Stimulated activated CD8-positive, alpha-beta memory T cell treated with anti-CD3 and anti-CD28 coated beads, Interleukin-15, amount 100 ng/mL, for 4 hours (primary cell): ENCODE data around the gene ADAMTS13.
A peak's percentile ranks its signal among the peaks of the same experiment; 100 is the strongest.
"Not testable (repeated sequence)": the region's sequence is repeated elsewhere in the genome, so short reads cannot be mapped to it uniquely, and the experiment has no call there.

Source experiments
- DNase-seq, 2 donors: peaks; one replicate each; pipeline ENCODE4 v3.0.0-alpha.2; 2020; ENCODE audit warnings: low read depth in 2 of 2

Gene ADAMTS13

DNA sequence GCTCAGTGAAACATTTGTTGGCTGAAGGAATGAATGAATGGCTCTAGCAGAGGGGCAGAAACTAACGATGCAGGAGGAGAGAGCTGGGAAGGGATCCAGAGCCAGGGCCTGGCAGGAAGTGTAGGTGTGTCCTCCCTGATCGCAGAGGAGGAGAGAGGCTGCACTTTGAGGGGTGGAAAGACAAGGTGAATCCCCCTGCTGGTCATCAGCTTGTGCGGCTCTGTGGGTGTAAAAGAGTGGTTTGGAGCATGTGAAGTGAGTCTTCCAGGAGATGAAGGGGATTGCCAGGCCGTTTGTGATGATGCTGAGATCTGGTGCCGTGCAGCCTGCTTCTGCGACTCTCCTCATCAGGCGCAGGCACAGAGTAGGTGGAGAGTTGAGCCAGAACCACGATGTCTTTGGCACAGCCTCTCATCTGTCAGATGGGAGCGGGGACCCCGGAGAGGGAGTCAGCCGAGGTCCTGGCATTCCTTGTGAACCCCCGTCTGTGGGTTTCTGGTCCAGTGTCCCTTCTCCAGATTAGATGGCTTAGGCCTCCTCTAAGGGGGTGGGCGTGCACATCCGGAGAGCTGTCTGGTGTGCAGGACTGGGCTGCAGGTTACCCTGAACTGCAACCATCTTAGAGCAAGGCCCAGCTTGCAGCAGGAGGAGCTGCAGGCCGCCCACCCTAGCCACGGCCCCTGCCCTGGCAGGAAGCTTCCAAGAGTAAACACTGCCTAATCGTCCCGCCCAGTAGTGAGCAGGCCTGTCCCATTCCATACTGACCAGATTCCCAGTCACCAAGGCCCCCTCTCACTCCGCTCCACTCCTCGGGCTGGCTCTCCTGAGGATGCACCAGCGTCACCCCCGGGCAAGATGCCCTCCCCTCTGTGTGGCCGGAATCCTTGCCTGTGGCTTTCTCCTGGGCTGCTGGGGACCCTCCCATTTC, at the start of gene ADAMTS13:
TSS of gene ADAMTS13 (plus strand) at position 753 of the 928 bp plus-strand sequence. CDS start at position 830, 77 bp downstream.
- no peak for DNase-seq

DNA sequence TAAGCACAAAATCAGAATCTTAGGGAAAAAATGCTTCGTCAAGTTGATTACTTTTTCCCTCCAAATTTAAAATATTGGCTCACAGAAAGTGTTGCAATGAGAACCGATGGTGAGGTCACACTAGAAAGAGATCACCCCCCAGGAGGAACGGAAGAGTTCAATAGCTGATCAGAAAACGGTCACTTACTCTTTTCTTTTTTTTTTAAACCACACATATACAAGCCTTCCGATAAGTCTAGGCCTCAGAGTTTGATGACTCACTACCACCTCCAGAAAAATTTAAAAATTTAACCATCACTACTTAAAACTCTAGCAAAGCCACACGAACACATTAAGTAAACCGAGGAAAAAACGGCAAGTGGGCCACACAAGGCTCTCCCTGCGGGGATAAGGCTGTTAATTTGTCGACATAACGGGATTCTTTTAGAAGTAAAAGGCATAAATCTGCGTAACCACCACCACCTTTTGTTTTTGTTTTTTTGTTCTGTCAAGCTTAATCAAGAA, 47.5 kb upstream of the ADAMTS13 start:
- no peak for DNase-seq

DNA sequence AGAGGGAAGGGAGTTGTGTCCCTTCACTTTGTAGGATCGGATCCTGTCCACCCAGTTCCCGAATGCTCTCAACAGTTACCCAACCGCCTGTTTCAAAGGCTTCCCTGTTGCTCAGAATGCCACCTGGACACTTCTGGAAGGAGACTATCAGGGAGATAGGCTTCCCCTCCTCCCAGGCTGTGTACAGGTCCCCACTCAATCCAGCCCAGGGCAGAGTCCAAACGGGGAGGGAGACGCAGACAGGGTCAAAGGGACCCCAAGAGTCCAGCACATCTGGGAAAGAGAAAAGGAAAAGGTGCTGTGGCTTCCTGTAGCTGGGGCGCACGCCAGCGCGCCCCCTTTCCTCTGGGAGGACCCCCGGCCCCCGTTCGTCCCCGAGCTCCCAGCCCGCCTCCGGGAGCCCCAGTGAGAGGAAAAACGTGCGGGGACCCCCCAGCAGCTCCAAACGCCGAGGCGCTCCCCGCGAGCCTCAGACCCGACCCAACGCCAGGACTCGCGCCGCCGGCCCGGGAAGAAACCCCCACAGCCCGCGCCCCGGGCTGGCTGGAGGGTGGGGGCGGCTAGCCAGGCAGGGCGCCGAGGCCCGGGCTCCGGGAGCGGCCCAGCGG, 46.9 kb upstream of the ADAMTS13 start:
- no peak for DNase-seq

DNA sequence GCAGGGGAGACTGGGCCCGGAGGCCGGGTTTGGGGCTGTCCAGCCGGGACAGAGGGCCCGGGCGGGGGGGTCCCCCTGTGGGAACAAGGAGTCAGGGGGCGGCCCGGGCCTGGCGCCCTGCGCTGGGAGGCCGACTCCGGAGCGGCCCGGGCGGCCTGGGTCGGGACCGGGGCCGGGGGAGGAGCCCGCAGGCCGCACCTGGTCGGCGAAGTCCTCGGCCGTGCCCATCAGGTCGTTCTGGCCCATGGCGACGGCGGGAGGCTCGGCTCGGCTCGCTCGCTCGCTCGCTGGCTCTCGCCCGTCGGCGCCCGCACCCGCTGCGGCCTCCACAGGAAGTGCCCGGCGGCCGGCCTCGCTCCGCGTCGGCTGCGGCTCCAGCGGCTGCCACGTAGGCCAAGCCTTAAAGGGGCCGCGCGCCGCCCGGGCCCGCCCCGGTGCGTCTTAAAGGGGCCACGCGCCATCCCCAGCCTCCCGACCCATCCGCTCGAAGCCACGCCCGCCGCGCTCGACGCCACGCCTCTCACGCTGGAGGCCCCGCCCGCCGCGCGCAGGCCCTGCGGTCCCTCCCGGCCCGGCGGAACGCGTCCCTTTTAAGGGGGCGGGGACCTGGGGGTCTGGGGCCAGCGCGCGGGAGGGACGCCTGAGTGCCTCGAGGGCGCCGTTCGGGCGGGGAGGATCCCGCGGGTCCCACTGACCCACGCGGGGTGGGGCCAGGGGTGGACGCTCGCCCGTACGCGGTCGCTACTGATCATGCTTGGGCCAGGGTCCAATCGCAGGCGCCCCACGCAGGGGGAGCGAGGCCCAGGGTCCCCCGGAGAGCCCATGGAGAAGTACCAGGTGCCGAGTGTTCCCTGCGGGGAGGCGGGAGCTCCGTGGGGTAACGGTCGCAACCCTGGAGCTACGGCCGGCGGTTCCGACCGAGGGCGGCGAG, 46.2 kb upstream of the ADAMTS13 start, which contains the start of the genes STKLD1 and SURF4:
TSS of gene STKLD1 (plus strand) at position 643 of the 931 bp plus-strand sequence. CDS start at position 751, 108 bp downstream.
TSS of gene SURF4 (minus strand) at position 337 of the 931 bp plus-strand sequence. CDS start at position 246, 91 bp downstream.
- peak; percentile 86 to 93 for DNase-seq

DNA sequence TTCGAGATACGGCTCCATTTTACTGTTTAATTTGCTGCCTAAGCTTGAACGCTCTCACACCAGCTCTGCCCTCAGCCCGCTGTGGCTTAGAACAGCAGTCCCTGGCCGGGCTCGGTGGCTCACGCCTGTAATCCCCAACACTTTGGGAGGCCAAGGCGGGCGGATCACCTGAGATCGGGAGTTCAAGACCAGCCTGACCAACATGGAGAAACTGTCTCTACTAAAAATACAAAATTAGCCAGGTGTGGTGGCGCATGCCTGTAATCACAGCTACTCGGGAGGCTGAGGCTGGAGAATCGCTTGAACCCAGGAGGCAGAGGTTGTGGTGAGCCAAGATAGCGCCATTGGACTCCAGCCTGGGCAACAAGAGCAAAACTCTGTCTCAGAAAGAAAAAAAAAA, 44.9 kb upstream of the ADAMTS13 start:
- DNase-seq = not testable (repeated sequence)

DNA sequence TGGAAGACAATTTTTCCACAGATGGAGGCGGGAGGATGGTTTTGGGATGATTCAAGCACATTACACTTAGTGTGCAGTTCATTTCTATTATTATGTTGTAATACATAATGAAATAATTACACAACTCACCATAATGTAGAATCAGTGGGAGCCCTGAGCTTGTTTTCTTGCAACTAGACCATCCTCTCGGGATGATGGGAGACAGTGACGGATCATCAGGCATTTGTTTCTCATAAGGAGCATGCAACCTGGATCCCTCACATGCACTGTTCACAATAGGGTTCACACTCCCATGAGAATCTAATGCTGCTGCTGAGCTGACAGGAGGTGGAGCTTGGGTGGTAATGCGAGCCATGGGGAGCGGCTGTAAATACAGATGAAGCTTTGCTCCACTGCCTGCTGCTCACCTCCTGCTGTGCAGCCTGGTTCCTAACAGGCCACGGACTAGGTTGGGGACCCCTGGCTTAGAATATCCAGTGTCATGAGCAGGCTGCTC, 44.4 kb upstream of the ADAMTS13 start:
- DNase-seq = no peak

DNA sequence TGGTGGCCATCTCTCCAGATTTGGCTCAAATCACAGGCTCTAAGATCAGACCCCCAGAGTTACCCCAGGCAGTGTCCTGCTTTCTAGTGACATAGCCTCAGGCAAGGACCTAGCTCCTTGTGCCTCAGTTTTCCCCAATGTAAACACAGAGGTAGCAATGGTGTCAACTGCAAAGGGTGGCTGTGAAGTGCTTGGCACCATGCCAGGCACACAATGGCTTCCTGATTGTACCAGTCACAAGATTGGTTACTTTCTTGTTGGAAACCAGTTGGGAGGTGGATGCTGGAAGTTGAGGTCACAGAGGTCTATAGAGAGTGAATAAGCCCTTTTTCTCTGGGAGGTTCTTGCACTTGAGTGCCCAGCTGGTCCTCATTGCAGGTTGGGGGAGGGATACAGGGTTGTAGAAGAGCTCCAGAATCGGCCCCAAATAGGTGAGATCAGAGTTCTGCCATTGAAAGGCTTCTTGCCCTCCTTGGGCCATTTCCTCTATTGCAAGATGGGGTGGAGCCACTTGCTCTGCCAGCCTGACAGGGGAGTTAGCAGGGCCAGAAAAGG, 43.7 kb upstream of the ADAMTS13 start:
- no peak for DNase-seq

DNA sequence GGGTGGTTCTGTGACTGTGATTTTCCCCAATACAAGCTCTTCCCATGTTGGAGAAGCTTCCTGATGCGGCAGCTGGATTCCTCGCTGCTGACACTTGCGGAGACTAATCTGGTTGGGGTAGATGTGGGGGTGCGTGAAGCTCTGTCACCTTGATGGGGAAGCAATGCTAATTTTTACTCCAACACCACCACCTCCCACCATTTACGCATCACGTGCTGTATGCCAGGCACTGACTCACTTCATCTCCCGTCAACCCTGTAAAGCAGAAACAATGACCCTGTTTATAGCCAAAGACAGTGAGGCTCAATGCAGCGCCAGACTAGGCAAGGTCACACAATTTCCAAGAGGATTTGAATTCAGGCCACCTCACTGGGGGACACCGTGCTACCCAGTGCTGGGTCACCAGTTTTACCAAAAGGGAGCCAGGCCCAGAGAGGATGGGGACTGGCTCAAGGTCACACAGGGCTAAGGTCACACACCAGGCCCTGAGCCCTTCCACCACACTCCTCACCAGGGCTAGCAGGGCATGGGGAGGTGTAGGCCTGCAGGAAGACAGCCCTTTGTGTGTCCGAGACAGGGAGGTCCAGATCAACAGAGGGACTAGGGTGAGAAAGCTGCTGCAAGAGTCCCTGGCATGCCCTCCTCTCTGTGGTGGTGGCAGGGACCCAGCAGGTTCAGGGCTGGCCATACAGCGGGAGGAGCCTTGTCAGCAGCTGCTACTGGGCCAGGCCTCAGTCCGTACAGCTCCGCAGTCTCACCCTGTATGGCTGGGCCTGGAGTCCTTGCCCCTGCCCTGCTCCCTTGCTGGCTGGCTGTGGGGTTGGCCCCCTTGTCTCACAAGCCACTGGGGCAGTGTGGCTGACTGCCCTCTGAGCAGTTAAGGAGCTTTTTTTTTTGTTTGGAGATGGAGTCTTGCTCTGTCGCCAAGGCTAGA, 42.7 kb upstream of the ADAMTS13 start:
- DNase-seq = no peak

DNA sequence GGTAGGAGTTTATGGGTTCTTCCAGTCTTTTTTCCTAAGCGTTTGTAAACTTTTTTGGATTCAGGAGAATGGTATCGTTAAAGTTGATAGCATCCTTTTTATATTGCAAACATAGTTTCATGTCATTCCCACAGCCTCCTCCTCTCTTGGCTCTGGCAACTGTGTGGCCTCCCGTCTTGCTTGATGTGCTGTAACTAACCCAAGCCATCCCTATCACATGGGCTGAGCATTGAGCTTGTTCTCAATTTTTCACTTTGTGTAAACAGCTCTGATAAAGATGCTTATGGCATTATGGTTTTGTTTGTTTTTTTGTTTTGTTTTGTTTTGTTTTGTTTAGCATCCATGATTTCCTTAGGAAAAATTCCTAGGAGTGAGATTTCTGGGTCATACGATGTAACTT, 41.4 kb upstream of the ADAMTS13 start:
- no peak for DNase-seq

DNA sequence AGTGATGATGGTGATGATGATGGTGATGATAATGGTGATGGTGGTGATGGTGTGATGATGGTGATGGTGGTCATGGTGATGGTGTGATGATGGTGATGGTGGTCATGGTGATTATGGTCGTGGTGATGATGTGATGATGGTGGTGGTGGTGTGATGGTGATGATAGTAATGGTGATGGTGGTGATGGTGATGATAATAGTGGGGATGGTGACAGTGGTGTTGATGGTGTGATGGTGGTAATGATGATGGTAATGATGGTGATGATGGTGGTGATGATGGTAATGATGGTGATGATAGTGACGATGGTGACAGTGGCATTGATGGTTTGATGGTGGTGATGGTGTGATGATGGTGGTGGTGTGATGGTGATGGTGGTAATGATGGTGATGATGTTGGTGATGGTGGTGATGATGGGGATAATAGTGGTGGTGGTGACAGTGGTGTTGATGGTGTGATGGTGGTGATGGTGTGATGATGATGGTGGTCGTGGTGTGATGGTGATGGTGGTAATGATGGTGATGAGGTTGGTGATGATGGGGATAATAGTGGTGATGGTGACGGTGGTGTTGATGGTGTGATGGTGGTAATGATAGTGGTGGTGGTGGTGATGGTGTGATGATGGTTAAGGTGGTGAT, 39.5 kb upstream of the ADAMTS13 start:
- no peak for DNase-seq

DNA sequence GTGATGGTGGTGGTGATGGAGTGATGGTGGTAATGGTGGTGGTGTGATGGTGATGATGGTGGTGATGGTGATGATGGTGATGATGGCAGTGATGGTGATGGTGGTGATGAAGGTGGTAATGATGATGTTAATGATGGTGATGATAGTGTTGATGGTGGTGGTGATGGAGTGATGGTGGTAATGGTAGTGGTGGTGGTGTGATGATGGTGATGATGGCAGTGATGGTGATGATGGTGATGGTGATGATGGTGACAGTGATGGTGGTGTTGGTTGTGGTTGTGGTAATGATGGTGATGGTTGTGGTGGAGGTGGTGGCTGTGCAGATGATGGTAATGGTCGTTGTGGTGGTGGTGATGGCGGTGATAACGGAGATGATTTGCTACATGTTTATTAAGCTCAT, 38.7 kb upstream of the ADAMTS13 start:
- no peak for DNase-seq

DNA sequence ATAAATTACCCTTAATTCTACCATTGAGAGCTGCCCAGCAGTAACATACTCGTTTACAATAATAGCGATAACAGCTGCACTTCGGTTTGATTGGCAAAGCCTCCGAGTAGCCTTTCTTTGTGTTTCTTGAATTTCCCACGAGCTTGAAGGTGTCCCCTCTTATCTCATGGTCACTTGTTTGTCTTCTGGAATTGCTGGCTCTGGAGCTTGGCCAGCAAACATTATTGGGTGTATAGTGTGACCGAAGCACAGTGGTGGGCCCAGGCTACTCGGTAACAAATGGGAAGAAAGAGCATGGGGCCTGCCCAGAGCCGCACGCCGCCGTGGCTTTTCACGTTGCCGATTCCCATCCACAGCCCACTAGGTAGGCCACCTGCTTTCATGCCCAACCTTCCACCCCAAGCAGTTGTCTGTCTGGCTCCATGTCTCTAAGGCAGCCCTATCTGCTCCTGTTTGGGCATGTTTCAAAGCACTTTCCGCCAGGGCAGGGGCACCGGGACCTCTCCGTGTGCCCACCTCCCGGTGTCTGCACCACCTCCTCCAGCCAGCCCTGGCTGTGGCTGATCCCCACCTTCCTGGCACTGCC, 37.3 kb upstream of the ADAMTS13 start:
- no peak for DNase-seq

DNA sequence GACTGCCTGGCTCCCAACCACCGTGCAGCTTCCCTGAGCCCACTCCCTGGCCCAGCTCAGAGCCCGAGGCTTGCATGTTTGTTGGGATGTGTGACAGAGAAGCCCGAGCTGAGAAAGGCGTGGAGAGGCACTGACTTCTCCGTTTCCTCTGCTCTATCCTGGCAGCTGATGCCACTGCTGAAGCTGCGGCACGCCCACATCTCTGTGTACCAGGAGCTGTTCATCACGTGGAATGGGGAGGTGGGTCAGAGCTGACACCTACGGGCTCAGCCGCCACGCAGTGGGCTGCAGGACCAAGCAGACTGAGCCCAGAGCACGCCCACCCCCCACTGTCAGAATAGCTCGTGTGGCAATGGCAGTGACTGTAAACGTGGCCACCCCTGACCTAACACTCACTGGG, 36.7 kb upstream of the ADAMTS13 start:
- DNase-seq = no peak

DNA sequence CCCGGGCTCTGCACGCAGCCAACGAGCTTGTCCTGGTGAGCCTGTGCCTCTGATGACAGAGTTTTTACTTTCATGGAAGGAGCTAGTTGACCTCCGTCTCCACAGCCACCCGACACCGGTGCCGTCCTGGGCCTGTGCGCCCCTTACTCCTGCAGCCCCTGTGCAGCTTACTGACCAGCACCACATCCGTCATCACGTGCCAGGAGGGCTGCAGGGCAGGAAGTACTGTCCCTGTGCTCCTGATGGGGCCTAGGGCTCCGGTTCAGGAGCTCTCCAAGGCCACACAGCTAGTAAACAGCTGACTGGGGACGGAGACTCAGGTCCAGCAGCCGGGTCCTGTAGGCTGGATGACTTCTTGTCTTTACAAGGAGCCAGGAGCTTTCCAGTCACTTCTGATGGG, 35.8 kb upstream of the ADAMTS13 start:
- DNase-seq = no peak

DNA sequence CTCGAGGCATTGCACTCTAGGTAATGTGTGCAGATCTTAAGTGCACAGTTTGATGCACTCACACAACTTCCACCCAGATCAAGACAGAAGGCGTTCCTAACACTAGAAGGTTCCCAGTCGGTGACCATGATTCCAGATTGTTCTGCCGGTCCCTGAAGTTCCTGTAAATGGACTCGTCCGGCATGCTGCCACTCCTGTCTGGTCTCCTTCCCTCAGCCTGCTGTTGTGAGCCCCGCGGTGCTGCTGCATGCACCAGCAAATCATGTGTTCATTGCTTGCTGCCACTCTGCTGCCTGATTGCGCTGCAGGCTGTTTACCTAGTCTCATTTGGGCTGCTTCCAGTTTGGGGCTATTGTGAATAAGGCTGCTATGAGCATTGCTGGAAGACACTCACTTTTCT, 34.5 kb upstream of the ADAMTS13 start:
- DNase-seq = no peak

DNA sequence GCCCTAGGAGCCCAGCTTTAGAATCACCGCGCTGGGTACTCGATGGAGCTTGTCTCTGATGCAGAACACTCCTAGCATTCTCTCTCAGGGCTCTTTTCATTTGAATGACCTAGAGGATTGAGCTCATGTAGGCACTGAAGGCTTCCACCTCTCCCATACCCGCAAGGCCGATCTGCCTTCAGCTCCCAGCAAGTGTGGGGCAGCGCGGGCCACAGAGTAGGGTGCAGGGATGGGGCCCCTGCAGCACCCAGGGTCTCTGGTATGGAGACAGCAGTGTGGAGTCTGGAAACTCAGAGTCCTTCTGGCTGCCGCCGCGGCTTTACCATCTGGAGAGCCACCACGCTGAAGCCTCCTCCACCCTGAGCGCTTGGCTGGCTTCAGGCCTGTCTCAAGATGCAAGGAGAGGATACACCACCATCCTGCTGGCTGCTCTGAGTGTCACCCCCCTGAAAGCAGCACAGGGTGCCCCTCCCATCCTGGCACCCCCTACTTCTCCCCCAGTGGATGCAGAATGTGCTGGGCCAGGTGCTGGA, 33.1 kb upstream of the ADAMTS13 start:
- no peak for DNase-seq

DNA sequence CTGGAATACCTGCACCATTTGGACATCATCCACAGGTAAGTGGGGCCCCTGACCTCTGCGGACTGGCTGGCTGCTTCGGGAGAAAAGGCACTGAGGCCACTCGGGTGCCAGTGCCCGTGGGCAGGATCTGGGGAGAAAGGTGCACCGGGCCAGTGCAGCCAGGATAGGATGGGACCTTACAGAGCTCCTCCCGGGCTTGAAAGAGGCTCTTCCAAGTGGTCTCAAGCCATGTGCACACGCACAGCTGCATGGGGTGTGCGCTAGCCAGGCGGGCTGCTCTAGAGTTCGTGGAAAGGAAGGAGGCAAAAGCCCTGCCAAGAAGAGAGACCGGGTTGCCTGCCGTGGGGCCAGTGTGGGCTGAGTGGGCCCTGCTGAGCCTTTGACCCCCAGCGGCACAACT, 32.6 kb upstream of the ADAMTS13 start:
- DNase-seq = no peak

DNA sequence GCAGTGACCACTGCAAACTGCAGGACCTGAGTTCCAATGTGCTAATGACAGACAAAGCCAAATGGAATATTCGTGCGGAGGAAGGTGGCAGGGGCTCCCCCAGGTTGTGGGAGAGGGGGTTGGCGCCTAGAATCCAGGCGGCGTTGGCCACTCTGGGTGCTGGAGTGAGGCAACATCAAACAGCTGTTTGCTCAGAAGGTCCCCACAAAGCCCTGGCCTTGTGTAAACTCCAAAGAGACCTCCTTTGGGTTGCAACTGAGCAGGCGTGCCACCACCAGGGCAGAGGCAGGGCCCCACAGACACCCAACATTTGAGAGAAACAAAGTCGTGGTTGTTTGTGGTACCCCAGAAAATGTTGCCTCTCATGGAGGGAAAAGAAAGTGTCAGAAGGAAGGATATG, 31.5 kb upstream of the ADAMTS13 start:
- no peak for DNase-seq

DNA sequence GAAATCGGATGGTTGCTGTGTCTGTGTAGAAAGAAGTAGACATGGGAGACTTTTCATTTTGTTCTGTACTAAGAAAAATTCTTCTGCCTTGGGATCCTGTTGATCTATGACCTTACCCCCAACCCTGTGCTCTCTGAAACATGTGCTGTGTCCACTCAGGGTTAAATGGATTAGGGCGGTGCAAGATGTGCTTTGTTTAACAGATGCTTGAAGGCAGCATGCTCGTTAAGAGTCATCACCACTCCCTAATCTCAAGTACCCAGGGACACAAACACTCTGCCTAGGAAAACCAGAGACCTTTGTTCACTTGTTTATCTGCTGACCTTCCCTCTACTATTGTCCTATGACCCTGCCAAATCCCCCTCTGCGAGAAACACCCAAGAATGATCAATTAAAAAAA, 30.7 kb upstream of the ADAMTS13 start:
- not testable (repeated sequence) for DNase-seq
